ENCODE data around the gene GNAQ. TPM values are rescaled to one million over a fixed set of nuclear protein-coding genes. Genes with fewer than 3 reads are reported as not detected.

Gene GNAQ
- total RNA-seq, 2 donors from 2014 or later: 13.4 to 17.8 TPM

GRCh38 chr9:77927265-77927664, 104.3 kb downstream of the GNAQ start:
- TF ChIP-seq CTCF (IDR thresholded peaks at IDR 0.05): no peak
- no peak for DNase-seq (ENCODE audit: low spot score)
- Histone ChIP-seq H3K9me3 (no peaks in the 10 kb centered on the region), H3K27ac (no peak overlapping the region), H3K4me1 (peaks cover 0 to 9% of the 10 kb centered on the region in 2 donors), H3K27me3 (no peaks in the 10 kb centered on the region), H3K36me3 (no peaks in the 10 kb centered on the region), H3K4me3 (no peak overlapping the region)

GRCh38 chr9:77926371-77926878, 105.2 kb downstream of the GNAQ start:
- TF ChIP-seq CTCF (IDR thresholded peaks at IDR 0.05): no peak
- Histone ChIP-seq H3K9me3 (no peaks in the 10 kb centered on the region), H3K4me3 (no peak overlapping the region), H3K4me1 (peaks cover 0 to 10% of the 10 kb centered on the region in 2 donors), H3K36me3 (no peaks in the 10 kb centered on the region), H3K27ac (no peak overlapping the region), H3K27me3 (no peaks in the 10 kb centered on the region)
- no peak for DNase-seq (ENCODE audit: low spot score)

- Histone ChIP-seq H3K4me1 (peaks cover 0 to 10% of the 10 kb centered on the region in 2 donors), H3K9me3 (no peaks in the 10 kb centered on the region), H3K4me3 (no peak overlapping the region), H3K27me3 (no peaks in the 10 kb centered on the region), H3K27ac (no peak overlapping the region), H3K36me3 (no peaks in the 10 kb centered on the region)
- DNase-seq (ENCODE audit: low spot score): no peak
- TF ChIP-seq CTCF (IDR thresholded peaks at IDR 0.05): no peak
Observed at GRCh38 chr9:77922591-77922990, 109.0 kb downstream of the GNAQ start.

- H3K4me1 ChIP-seq: peaks cover 0 to 3% of the 10 kb centered on the region in 2 donors
- no peak overlapping the region for H3K4me3 ChIP-seq
- H3K27ac ChIP-seq: no peak overlapping the region
- H3K27me3 ChIP-seq: no peaks in the 10 kb centered on the region
- no peak for DNase-seq (ENCODE audit: low spot score)
- H3K36me3 ChIP-seq: no peaks in the 10 kb centered on the region
- no peaks in the 10 kb centered on the region for H3K9me3 ChIP-seq
- TF ChIP-seq CTCF (IDR thresholded peaks at IDR 0.05): no peak
Observed at GRCh38 chr9:77917800-77918199, 113.8 kb downstream of the GNAQ start.

- no peaks in the 10 kb centered on the region for H3K4me1 ChIP-seq
- TF ChIP-seq CTCF (IDR thresholded peaks at IDR 0.05): no peak
- H3K27me3 ChIP-seq: no peaks in the 10 kb centered on the region
- no peak for DNase-seq (ENCODE audit: low spot score)
- H3K27ac ChIP-seq: no peak overlapping the region
- no peak overlapping the region for H3K4me3 ChIP-seq
- no peaks in the 10 kb centered on the region for H3K9me3 ChIP-seq
- no peaks in the 10 kb centered on the region for H3K36me3 ChIP-seq
Observed at GRCh38 chr9:77916820-77917219, 114.8 kb downstream of the GNAQ start.

- H3K4me3 ChIP-seq: no peak overlapping the region
- H3K27ac ChIP-seq: no peak overlapping the region
- H3K36me3 ChIP-seq: no peaks in the 10 kb centered on the region
- no peak for DNase-seq (ENCODE audit: low spot score)
- no peaks in the 10 kb centered on the region for H3K27me3 ChIP-seq
- no peaks in the 10 kb centered on the region for H3K9me3 ChIP-seq
- H3K4me1 ChIP-seq: no peaks in the 10 kb centered on the region
- no peak for TF ChIP-seq CTCF (IDR thresholded peaks at IDR 0.05)
Observed at GRCh38 chr9:77916410-77916819, 115.2 kb downstream of the GNAQ start.
